Tongue (tissue), 3 donors: Measurements from ENCODE around the gene OR7A5. TPM values are rescaled to one million over a fixed set of nuclear protein-coding genes. Genes with fewer than 3 reads are reported as not detected.
"Not testable (repeated sequence)": the region's sequence is repeated elsewhere in the genome, so short reads cannot be mapped to it uniquely, and the experiment has no call there.

ENCODE experiments used
- DNase-seq: peaks from one replicate; pipeline ENCODE4 v3.0.0-alpha.2; 2015
- small RNA-seq: library from RNA; depleted of rRNA; stranded (forward); fragments of <200 nt; gene quantifications from one replicate; pipeline ENCODE3, GENCODE V24; 2014; ENCODE audit warnings: low replicate concordance
- total RNA-seq: library from RNA; depleted of rRNA; stranded (reverse); fragments of >200 nt; gene quantifications from one replicate; pipeline ENCODE4 v1.2.3, GENCODE V29; 2014

Gene OR7A5
- total RNA-seq, 1 donor from 2014 or later: not detected

DNA sequence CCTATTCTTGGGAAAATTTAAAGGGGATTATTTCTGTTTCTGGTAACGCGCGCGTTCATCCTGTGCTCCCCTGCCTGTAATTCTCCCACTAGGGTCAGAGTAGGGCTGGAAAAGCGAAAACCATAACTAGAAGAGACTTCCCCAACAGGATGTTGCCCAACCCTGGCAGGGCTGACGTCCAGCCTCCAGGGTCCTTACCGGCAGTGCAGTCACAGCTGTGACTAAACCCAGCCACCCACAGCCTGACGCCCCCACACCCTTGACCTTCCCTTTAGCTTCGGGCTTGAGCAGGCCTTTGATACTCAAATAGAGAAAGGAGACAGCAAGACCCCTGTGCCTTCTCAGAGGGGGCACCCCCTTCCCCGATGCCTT lies 50.3 kb downstream of the OR7A5 start:
- not testable (repeated sequence) for DNase-seq

DNA sequence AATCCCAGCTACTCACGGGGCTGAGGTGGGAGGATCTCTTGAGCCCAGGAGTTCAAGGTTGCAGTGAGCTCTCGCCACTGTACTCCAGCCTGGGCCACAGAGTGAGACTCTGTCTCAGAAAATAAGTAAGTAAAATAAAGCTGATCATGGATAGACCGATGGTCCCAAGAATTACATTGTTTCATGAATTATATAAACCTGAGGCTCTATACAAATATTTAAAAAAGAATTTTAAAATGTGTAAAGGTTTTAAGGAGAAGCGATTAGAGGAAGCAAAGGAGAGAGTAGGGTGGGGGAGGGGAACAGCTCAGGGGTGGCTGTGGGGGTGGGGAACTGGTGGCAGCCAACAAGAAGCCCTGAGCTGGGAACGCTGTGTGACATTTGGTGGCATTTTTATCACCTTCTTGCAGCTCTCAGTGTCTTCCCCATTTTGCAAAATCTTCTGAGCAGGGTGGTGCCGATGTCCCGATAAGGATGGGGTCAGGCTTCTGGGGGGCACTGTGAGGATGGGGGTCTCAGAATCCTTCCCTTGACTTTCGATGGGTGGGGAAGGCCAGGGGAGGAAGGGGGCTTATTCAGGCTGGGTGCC lies 51.5 kb downstream of the OR7A5 start:
- not testable (repeated sequence) for DNase-seq

DNA sequence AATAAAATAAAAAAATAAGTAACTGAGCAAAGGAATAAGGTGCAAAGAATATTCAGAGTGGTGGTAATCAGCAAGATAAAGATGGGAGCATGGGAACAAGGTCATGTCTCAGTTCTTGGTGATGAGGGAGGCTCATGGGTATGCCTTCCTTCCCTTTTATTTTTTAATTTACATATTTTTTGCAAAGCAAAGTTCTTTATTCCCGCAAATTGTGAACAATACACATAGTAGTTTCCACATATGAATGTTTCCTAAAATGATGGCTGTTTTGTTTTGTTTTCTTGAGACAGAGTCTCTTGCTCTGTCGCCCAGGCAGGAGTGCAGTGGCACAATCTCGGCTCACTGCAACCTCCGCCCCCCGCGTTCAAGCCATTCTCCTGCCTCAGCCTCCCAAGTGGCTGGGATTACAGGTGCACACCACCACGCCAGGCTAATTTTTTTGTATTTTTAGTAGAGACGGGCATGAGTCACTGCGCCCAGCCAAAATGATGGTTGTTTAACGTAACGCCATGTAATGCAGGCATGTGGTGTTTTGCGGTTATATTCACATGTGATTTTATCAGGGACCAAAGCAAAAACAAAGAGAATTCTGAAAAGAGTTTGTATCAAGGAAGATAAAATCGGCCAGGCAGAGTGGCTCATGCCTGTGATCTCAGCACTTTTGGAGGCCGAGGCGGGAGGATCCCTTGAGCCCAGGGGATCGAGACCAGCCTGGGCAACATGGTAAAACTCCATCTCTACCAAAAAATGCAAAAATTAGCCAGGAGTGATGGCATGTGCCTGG lies 52.2 kb downstream of the OR7A5 start:
- no peak for DNase-seq

DNA sequence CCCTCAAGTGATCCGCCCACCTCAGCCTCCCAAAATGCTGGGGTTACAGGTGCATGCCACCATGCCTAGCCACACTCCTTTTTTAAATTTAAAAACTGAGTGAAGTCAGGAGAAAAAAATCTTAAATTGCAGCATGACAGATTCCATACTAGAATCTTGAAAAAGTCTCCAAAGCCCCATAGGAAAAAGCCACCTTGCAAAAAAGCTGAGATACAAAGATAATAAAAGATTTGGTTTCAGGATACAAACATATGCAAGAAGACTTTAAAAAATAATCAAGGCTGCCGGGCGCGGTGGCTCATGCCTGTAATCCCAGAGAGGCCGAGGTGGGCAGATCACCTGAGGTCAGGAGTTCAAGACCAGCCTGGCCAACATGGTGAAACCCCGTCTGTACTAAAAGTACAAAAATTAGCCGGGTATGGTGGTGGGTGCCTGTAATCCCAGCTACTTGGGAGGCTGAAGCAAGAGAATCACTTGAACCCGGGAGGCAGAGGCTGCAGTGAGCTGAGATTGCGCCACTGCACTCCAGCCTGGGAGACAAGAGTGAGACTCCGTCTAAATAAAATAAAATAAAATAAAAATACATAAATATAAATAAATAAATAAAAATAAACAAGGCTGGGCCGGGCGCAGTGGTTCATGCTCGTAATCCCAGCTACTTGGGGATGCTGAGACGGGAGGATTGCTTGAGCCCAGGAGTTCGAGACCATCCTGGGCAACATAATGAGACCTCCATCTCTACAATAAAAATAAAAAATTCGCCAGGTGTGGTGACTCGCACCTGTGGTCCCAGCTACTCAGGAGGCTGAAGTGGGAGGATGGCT lies 53.1 kb downstream of the OR7A5 start:
- DNase-seq: not testable (repeated sequence)

DNA sequence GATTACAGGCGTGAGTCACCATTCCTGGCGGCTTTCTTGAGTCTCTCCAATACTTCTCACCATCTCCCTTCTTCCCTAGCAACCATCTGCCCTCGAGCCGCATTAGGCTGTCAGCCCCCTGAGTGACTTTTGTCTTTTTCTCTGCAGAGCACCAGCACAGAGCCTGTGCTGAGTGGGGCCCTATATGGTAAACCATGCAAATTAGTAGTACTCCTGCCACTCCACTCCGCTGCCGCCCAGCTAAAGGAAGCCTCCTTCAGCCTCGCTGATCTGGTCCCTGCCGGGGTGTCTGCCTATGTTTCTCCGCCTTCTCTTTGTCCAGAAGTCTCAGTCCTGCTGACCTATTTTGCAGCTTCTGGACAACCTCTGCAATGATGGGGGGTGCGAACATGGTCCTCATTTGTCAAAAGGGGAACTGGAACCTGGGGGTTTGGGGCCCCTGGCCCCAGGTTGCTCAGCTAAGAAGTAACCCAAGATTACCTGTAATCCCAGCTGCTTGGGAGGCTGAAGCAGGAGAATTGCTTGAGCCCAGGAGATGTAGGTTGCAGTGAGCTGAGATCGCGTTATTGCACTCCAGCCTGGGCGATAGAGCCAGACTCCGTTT lies 54.3 kb downstream of the OR7A5 start:
- not testable (repeated sequence) for DNase-seq

DNA sequence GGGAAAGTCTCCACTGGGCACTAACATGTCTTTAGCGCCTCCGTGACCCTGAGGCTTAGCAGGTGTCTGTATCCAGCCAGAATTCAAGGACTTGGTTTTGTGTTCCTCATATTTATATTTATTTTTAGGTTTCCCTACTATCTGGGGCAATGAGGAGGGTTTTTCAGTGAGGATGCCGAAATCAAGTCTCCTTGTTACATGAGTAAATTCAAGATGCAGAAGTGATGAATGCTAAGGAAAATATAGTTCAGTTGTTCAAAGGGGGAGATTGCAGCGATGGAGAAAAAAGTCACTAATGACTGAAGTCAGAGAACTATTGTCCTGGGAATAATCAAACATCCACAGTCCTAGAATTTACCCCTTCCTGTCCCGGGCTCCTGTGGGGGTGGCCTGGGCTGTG lies 55.8 kb downstream of the OR7A5 start:
- DNase-seq: no peak

DNA sequence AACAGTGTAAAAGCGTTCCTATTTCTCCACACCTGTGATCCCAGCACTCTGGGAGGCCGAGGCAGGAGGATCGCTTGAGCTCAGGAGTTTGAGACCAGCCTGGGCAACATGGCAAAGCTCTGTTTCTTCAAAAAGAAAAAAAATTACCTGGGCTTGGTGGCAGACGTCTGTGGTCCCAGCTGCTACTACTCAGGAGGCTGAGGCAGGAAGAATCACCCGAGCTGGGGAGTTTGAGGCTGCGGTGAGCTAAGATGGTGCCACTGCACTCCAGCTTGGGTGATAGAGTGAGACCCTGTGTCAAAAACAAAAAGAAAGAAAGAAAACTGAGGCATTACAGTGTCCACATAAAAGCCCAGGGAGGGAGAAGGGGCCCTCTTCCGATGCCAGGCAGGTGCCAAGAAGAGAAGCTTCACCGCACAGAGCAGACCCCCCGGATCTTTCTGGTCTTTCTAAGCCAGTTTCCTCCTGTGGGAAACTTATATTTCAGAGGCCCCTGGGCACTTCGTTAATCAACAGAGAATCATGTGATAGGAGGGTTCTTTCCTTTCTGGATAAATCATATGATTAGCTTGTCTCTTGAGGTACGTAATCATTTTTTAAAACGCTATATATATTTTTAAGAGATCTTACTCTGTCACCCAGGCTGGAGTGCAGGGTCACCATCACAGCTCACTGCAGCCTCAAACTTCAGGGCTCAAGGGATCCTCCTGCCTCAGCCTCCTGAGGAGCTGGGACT lies 56.7 kb downstream of the OR7A5 start, which contains the start of gene ADGRE2:
Gene ADGRE2 (minus strand): TSS at position 451 of the 736 bp plus-strand sequence. CDS start 1,804 bp downstream, outside the sequence.
- not testable (repeated sequence) for DNase-seq

DNA sequence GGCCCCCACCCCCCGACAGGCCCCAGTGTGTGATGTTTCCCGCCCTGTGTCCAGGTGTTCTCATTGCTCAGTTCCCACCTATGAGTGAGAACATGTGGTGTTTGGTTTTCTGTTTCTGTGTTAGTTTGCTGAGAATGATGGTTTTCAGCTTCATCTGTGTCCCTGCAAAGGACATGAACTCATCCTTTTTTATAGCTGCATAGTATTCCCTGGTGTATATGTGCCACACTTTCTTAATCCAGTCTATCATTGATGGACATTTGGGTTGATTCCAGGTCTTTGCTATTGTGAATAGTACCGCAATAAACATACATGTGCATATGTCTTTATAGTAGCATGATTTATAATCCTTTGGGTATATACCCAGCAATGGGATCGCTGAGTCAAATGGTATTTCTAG lies 57.3 kb downstream of the OR7A5 start:
- DNase-seq: not testable (repeated sequence)

Small RNA genes lying within 50 kb of the gene (small RNA-seq; reads per million reads assigned to genes)
- not detected for gene AC005255.1

Other genes with a start within 250 kb of the OR7A5 start
- not detected for gene ADGRE3, start 160.3 kb downstream of the OR7A5 start, total RNA-seq
- gene ZNF333, start 145.1 kb downstream of the OR7A5 start, total RNA-seq: 18.1 TPM
- gene ADGRE2, start 56.6 kb downstream of the OR7A5 start, total RNA-seq: 0.31 TPM
- 0.31 TPM for gene OR7C1, start within 50 bp of the OR7A5 start, total RNA-seq
- not detected for gene OR7A10, start 13.7 kb upstream of the OR7A5 start, total RNA-seq
- gene OR7A17, start 50.9 kb upstream of the OR7A5 start, total RNA-seq: not detected
- gene OR7C2, start 106.3 kb upstream of the OR7A5 start, total RNA-seq: not detected
- gene SLC1A6, start 144.7 kb upstream of the OR7A5 start, total RNA-seq: 0.21 TPM
- gene CASP14, start 214.3 kb upstream of the OR7A5 start, total RNA-seq: 0.10 TPM
- gene OR1I1, start 247.0 kb upstream of the OR7A5 start, total RNA-seq: not detected